HepG2 (cell line): ENCODE data around the gene SUSD2. TPM values are rescaled to one million over a fixed set of nuclear protein-coding genes. Genes with fewer than 3 reads are reported as not detected.

ENCODE experiments used
- ATAC-seq: fragments of 200-7000 bp; cut with Tn5 transposase; 3 replicates; pipeline ENCODE4 v1.9.1; 2020; ENCODE audit warnings: mild to moderate bottlenecking, moderate library complexity
- BruUV-seq: library from RNA; stranded (reverse); fragments of 400-500 nt; replicated peaks from 2 replicates; lab custom pipeline; 2021; lab: Mats Ljungman, UMichigan
- CTCF ChIA-PET: fragments of 300-600 bp; formaldehyde crosslinking; extraction: SDS; loops from one replicate; lab custom pipeline; 2021; ENCODE audit warnings: low total read pairs, inconsistent platforms, low intra/inter-chr PET ratio; lab: Yijun Ruan, JAX
- POLR2A ChIA-PET: fragments of 350-600 bp; sonication (Branson Sonifier 250); formaldehyde crosslinking; loops from one replicate; lab custom pipeline; 2020; ENCODE audit warnings: antibody characterized with exemption, inconsistent platforms; lab: Yijun Ruan, JAX
- DNase-seq: peaks from one replicate; pipeline ENCODE4 v3.0.0-alpha.2; 2015; ENCODE audit warnings: low spot score
- FAIRE-seq: peaks from 3 replicates; lab custom pipeline; 2011; peaks lifted over from hg19 to GRCh38; lab: Jason Lieb, UNC
- H2AFZ ChIP-seq: one replicate; pipeline ENCODE4 v1.6.1; 2011; ENCODE audit warnings: low read length, inconsistent platforms
- H3K27ac ChIP-seq: fragments of 300-600 bp; 3 replicates; pipeline ENCODE4 v1.8.0; 2011; ENCODE audit warnings: mixed run types, mild to moderate bottlenecking, mixed read lengths, low read length, inconsistent platforms; ENCODE audit not compliant: insufficient read depth; ENCODE audit errors: extremely low read length
- H3K27me3 ChIP-seq, 2 experiments: fragments of 200-600 bp in 1 of 2; 2 replicates in 1 of 2; 3 replicates in 1 of 2; pipeline versions ENCODE4 v1.6.0 to v1.8.0; 2011; ENCODE audit warnings: low read length in 2 of 2, mild to moderate bottlenecking in 2 of 2, moderate library complexity in 2 of 2, inconsistent platforms in 1 of 2; ENCODE audit not compliant: insufficient read depth in 2 of 2, control insufficient read depth in 1 of 2
- H3K36me3 ChIP-seq, 2 experiments: fragments of 200-600 bp in 1 of 2; replicated peaks in 1 of 2; 2 replicates in 1 of 2; 3 replicates in 1 of 2; pipeline versions ENCODE4 v1.5.1 to v1.8.0; 2011; ENCODE audit warnings: low read length in 2 of 2, inconsistent platforms in 1 of 2; ENCODE audit not compliant: insufficient read depth in 2 of 2, control insufficient read depth in 1 of 2
- H3K4me1 ChIP-seq: 2 replicates; pipeline ENCODE4 v1.5.1; 2012; ENCODE audit warnings: low read length, inconsistent platforms; ENCODE audit not compliant: insufficient read depth
- H3K4me2 ChIP-seq: 2 replicates; pipeline ENCODE4 v1.6.0; 2011; ENCODE audit warnings: low read depth, low read length, inconsistent platforms
- H3K4me3 ChIP-seq, 3 experiments: fragments of 200-600 bp in 1 of 3; sonication (generic), shearing (Covaris generic) in 1 of 3; replicated peaks in 1 of 3; 2 replicates each; pipeline ENCODE4 v1.5.1; 2011 to 2016; ENCODE audit warnings: low read length in 3 of 3, inconsistent platforms in 2 of 3, low read depth in 2 of 3, mild to moderate bottlenecking in 2 of 3, control low read depth in 1 of 3, mixed read lengths in 1 of 3; ENCODE audit not compliant: insufficient read depth in 1 of 3
- H3K79me2 ChIP-seq: one replicate; pipeline ENCODE4 v1.6.1; 2011; ENCODE audit warnings: low read length, inconsistent platforms; ENCODE audit not compliant: insufficient read depth
- H3K9ac ChIP-seq: 2 replicates; pipeline ENCODE4 v1.6.0; 2011; ENCODE audit warnings: mild to moderate bottlenecking, low read depth, low read length, inconsistent platforms; ENCODE audit not compliant: insufficient read depth
- H3K9me3 ChIP-seq: 2 replicates; pipeline ENCODE4 v1.5.1; 2012; ENCODE audit warnings: mild to moderate bottlenecking, low read length
- H4K20me1 ChIP-seq: 2 replicates; pipeline ENCODE4 v1.6.0; 2011; ENCODE audit warnings: inconsistent platforms, mild to moderate bottlenecking, low read length, moderate library complexity; ENCODE audit not compliant: insufficient read depth
- CENPT ChIP-seq: sonication (generic); formaldehyde crosslinking; IDR thresholded peaks from 2 replicates; pipeline ENCODE4 v1.8.0; 2022; ENCODE audit warnings: low read depth, mild to moderate bottlenecking, moderate library complexity, missing genetic modification reagents
- GATAD1 ChIP-seq: IDR thresholded peaks from 2 replicates; pipeline ENCODE4 v1.6.1; 2016; ENCODE audit warnings: missing genetic modification reagents, missing compliant biosample characterization
- HNF4G ChIP-seq, 2 experiments: sonication (generic) in 1 of 2; formaldehyde crosslinking in 1 of 2; IDR thresholded peaks; 2 replicates each; pipeline versions ENCODE4 v1.4.0 to v1.6.1; 2011 to 2020; ENCODE audit warnings: borderline replicate concordance in 2 of 2, low read depth in 2 of 2, mild to moderate bottlenecking in 2 of 2, low read length in 1 of 2, missing genetic modification reagents in 1 of 2, moderate library complexity in 1 of 2
- HOXA9 ChIP-seq: sonication (generic); formaldehyde crosslinking; IDR thresholded peaks from 2 replicates; pipeline ENCODE4 v1.8.1; 2022; ENCODE audit warnings: missing genetic modification reagents, mild to moderate bottlenecking, moderate library complexity, borderline replicate concordance
- KLF11 ChIP-seq: IDR thresholded peaks from 2 replicates; pipeline ENCODE4 v1.6.1; 2016; ENCODE audit warnings: missing compliant biosample characterization
- KLF12 ChIP-seq: sonication (generic); formaldehyde crosslinking; IDR thresholded peaks from 2 replicates; pipeline ENCODE4 v1.4.0; 2020; ENCODE audit warnings: missing genetic modification reagents, borderline replicate concordance
- MEIS1 ChIP-seq: sonication (generic); formaldehyde crosslinking; IDR thresholded peaks from 2 replicates; pipeline ENCODE4 v1.9.0; 2021; ENCODE audit warnings: mild to moderate bottlenecking, missing genetic modification reagents, moderate library complexity, borderline replicate concordance
- NPAS2 ChIP-seq: sonication (generic); formaldehyde crosslinking; IDR thresholded peaks from 2 replicates; pipeline ENCODE4 v1.8.0; 2022; ENCODE audit warnings: mild to moderate bottlenecking, missing genetic modification reagents, borderline replicate concordance
- RFXAP ChIP-seq: sonication (generic); formaldehyde crosslinking; IDR thresholded peaks from 2 replicates; pipeline ENCODE4 v1.4.0; 2020; ENCODE audit warnings: missing genetic modification reagents, borderline replicate concordance
- SSRP1 ChIP-seq: IDR thresholded peaks from 2 replicates; pipeline ENCODE4 v1.6.1; 2016; ENCODE audit warnings: control low read depth
- TCF12 ChIP-seq, 2 experiments: fragments of 450-650 bp in 1 of 2; sonication (generic) in 1 of 2; formaldehyde crosslinking in 1 of 2; IDR thresholded peaks; 2 replicates each; pipeline versions ENCODE4 v1.6.1 to v1.8.0; 2017 to 2022; ENCODE audit warnings: antibody characterized with exemption in 1 of 2, mild to moderate bottlenecking in 1 of 2, missing genetic modification reagents in 1 of 2, moderate library complexity in 1 of 2
- ZFP82 ChIP-seq: sonication (generic); formaldehyde crosslinking; IDR thresholded peaks from 2 replicates; pipeline ENCODE4 v1.5.1; 2020; ENCODE audit warnings: mild to moderate bottlenecking, missing genetic modification reagents, borderline replicate concordance
- ZNF224 ChIP-seq: sonication (generic); formaldehyde crosslinking; IDR thresholded peaks from 2 replicates; pipeline ENCODE4 v1.5.0; 2020; ENCODE audit warnings: mild to moderate bottlenecking, missing genetic modification reagents
- ZNF317 ChIP-seq: sonication (generic); formaldehyde crosslinking; IDR thresholded peaks from 2 replicates; pipeline ENCODE4 v1.5.0; 2020; ENCODE audit warnings: mild to moderate bottlenecking, missing genetic modification reagents
- ZNF383 ChIP-seq: sonication (generic); formaldehyde crosslinking; IDR thresholded peaks from 2 replicates; pipeline ENCODE4 v1.4.0; 2020; ENCODE audit warnings: missing genetic modification reagents, mild to moderate bottlenecking, borderline replicate concordance
- ZNF496 ChIP-seq: sonication (generic); formaldehyde crosslinking; IDR thresholded peaks from 2 replicates; pipeline ENCODE4 v1.8.1; 2023; ENCODE audit warnings: mild to moderate bottlenecking, moderate library complexity, missing genetic modification reagents; ENCODE audit not compliant: insufficient replicate concordance
- ZNF501 ChIP-seq: sonication (generic); formaldehyde crosslinking; IDR thresholded peaks from 2 replicates; pipeline ENCODE4 v1.5.1; 2020; ENCODE audit warnings: mild to moderate bottlenecking, moderate library complexity, missing genetic modification reagents
- ZNF629 ChIP-seq: sonication (generic); formaldehyde crosslinking; conservative IDR thresholded peaks from 2 replicates; pipeline ENCODE4 v1.5.0; 2020; ENCODE audit warnings: missing genetic modification reagents
- ZSCAN9 ChIP-seq: IDR thresholded peaks from 2 replicates; pipeline ENCODE4 v1.6.1; 2016; ENCODE audit warnings: borderline replicate concordance
- whole genome bisulfite sequencing: methylation state at CpG from one replicate; pipeline ENCODE4 v1.1.6; 2017; ENCODE audit warnings: low lambda C conversion rate; 5-methylcytosine and 5-hydroxymethylcytosine counted together
- in situ Hi-C: cut with HindIII; loops from 2 replicates; pipeline ENCODE4 v1.10.0; 2017; ENCODE audit warnings: low pct_unique_long_range_greater_than_20kb; ENCODE audit not compliant: extremely low pct_ligation_motif_present
- intact Hi-C: fragments of 100-400 bp; cut with micrococcal nuclease; formaldehyde crosslinking; loops from one replicate; pipeline ENCODE4 v1.10.0; 2022; ENCODE audit not compliant: unreplicated experiment
- polyA plus RNA-seq, 8 experiments: library from polyadenylated mRNA; depleted of rRNA in 3 of 8; stranded (reverse) in 7 of 8; unstranded in 1 of 8; fragments of >200 nt; fragmentation: Illumina TruSeq in 4 of 8; extraction: Trizol in 4 of 8; gene quantifications; 2 replicates each; pipeline versions ENCODE4 v1.2.1 to v1.2.3, GENCODE V29; 2011 to 2016; ENCODE audit warnings: low read depth in 4 of 8, missing spikeins in 1 of 8, mixed read lengths in 1 of 8; ENCODE audit not compliant: insufficient read depth in 1 of 8
- total RNA-seq, 5 experiments: library from RNA; depleted of rRNA; stranded (reverse); fragments of >200 nt; fragmentation: Illumina TruSeq; extraction: Trizol; gene quantifications; 2 replicates each; pipeline ENCODE4 v1.2.3, GENCODE V29; 2016; ENCODE audit warnings: low read depth in 1 of 5
- TF ChIP-seq, protein P1 (sequence below): sonication (generic); formaldehyde crosslinking; IDR thresholded peaks from 2 replicates; pipeline ENCODE4 v1.4.0; 2020; ENCODE audit warnings: missing genetic modification reagents, low read depth, mild to moderate bottlenecking, borderline replicate concordance

SUSD2 gene
- total and polyA plus RNA-seq, 2 of the 13 experiments (the other 11 are each of a cell fraction or from before 2014, with no cell fraction given), result 2.1 to 11.0 TPM

DNA sequence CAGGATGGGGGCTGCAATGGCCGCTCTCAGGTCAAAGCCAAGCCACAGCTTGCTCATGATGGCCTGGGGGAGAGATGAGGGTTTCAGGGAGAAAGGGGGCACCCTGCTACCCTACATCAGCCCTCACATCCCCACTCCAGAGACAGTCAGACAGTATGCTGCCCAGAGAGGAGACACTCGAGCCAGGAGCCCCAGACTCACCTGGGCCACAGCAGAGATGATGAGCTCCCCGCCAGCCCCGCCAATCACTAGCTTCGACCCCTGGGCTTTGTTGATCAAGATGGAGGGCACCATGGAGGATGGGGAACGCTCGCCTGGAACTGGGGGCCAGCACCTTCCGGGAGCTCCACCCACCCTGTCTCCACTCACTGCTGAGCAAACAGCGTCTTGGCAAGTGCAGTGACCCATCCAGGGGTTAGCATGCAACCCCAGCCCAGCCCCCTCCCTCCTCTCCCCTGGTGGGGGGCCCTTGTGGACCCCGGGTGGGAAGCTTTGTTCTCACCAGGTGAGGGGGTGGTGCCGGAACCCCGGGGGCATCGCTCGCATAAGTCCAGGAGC lies 43.8 kb downstream of the SUSD2 start:
- DNase-seq (no peak), ATAC-seq (no peak), FAIRE-seq (no peak)
- H3K27ac ChIP-seq, result no peak overlapping the region
- intact Hi-C loops, result no loop called here
- no peaks in the 10 kb centered on the region for H3K9me3 ChIP-seq
- POLR2A ChIA-PET, result interaction anchor here (0.6 kb wide), 1 partner anchor 340 kb away, joined by 3 read pairs; no protein-coding TSS in a partner anchor
- WGBS, result 100% methylated on average over 1 of the region's 14 CpGs
- CTCF ChIA-PET, result no interaction called here
- H3K79me2 ChIP-seq, result no peaks in the 10 kb centered on the region
- H3K9ac ChIP-seq, result no peak overlapping the region
- H3K27me3 ChIP-seq, result no peaks in the 10 kb centered on the region
- in situ Hi-C loops, result no loop called here
- no peaks in the 10 kb centered on the region for H3K4me1 ChIP-seq
- no peak overlapping the region for H3K4me3 ChIP-seq
- H2AFZ ChIP-seq, result no peak overlapping the region
- no peak for TF ChIP-seq ZNF629 (CRISPR knock-in tag)
- no peak for TF ChIP-seq ZNF383 (CRISPR knock-in tag)
- no peak for TF ChIP-seq ZSCAN9 (CRISPR knock-in tag)
- TF ChIP-seq, protein P1, sequence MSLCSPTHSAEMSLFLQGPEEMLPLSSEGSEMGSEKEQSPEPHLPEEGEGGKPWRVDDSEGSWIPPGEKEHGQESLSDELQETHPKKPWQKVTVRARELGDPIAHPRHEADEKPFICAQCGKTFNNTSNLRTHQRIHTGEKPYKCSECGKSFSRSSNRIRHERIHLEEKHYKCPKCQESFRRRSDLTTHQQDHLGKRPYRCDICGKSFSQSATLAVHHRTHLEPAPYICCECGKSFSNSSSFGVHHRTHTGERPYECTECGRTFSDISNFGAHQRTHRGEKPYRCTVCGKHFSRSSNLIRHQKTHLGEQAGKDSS (CRISPR knock-in tag), result no peak
- no peak for TF ChIP-seq CENPT (CRISPR knock-in tag)
- no peak for TF ChIP-seq GATAD1 (CRISPR knock-in tag)
- TF ChIP-seq MEIS1 (CRISPR knock-in tag), result no peak
- no peak for TF ChIP-seq KLF12 (CRISPR knock-in tag)
- TF ChIP-seq ZNF224 (CRISPR knock-in tag), result no peak
- TF ChIP-seq SSRP1 (CRISPR knock-in tag), result no peak
- TF ChIP-seq ZNF501 (CRISPR knock-in tag), result no peak
- no peak for TF ChIP-seq ZFP82 (CRISPR knock-in tag)
- no peak for TF ChIP-seq RFXAP
- TF ChIP-seq TCF12 (IDR thresholded peaks at IDR 0.05), result no peak
- TF ChIP-seq TCF12 (CRISPR knock-in tag; IDR thresholded peaks at IDR 0.05), result no peak
- TF ChIP-seq KLF11 (CRISPR knock-in tag), result no peak
- no peak for TF ChIP-seq HNF4G (IDR thresholded peaks at IDR 0.05; ENCODE audit: borderline replicate concordance, low read depth, low read length)
- no peak for TF ChIP-seq HNF4G (CRISPR knock-in tag; IDR thresholded peaks at IDR 0.05; ENCODE audit: borderline replicate concordance, low read depth)
- TF ChIP-seq HOXA9 (CRISPR knock-in tag), result no peak
- TF ChIP-seq ZNF317, result no peak
- TF ChIP-seq ZNF496 (CRISPR knock-in tag), result no peak
- no peak for TF ChIP-seq NPAS2 (CRISPR knock-in tag)
- no TSS peak for BruUV-seq
- H4K20me1 ChIP-seq, result no peaks in the 10 kb centered on the region
- H3K36me3 ChIP-seq, result no peaks in the 10 kb centered on the region
- H3K4me2 ChIP-seq, result no peak overlapping the region
